ENCODE results near the gene CACNB2.

The CACNB2 gene

DNA sequence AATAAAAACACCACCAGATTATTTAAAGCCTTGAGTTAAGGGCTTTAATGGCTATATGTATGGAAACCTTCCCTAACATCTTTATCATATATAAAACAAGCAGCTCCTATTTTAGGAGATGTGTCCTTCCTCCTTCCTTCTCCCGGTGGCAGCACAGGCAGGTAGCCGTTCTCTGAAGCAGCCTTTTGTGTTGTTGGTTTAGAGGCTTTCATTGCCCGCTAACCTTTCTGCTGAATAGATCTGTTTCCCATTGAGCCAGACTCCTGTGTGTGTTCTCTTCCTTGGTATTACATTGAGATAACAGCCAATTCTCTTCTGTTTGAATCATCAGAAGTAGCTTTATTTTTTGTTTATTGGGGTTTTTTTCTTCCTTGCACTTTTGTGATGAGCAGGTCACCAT lies 131.3 kb downstream of the CACNB2 start:
- no peak overlapping the region for H2AK5ac ChIP-seq (ENCODE audit: low read length, severe bottlenecking)
- H2AFZ ChIP-seq (ENCODE audit: low read depth, low read length): no peak overlapping the region
- no peaks in the 10 kb centered on the region for H3K9me3 ChIP-seq (ENCODE audit: control insufficient read depth, low read length)
- H3K4ac ChIP-seq (ENCODE audit: low read depth in 1 of 2, low read length in 2 of 2): no peak overlapping the region
- no peak overlapping the region for H3K18ac ChIP-seq (ENCODE audit: low read depth in 1 of 2, low read length in 2 of 2)
- H4K91ac ChIP-seq (ENCODE audit: low read length): no peak overlapping the region
- H2BK5ac ChIP-seq (ENCODE audit: low read depth, low read length, poor library complexity, severe bottlenecking): no peak overlapping the region
- no peak for DNase-seq
- H3K23ac ChIP-seq (ENCODE audit: low read length in 2 of 2): no peak overlapping the region
- H3K27ac ChIP-seq (ENCODE audit: low read length, poor library complexity, severe bottlenecking): no peak overlapping the region
- no peak overlapping the region for H3K4me3 ChIP-seq (ENCODE audit: insufficient read depth in 1 of 2, low read depth in 1 of 2, low read length in 2 of 2)
- H3K27me3 ChIP-seq (ENCODE audit: control insufficient read depth in 1 of 2, insufficient read depth in 1 of 2, low read length in 2 of 2): no peaks in the 10 kb centered on the region
- WGBS: 80% methylated on average over 2 of the region's 3 CpGs
- no peaks in the 10 kb centered on the region for H3K79me1 ChIP-seq (replicated peaks; ENCODE audit: low read length, poor library complexity, severe bottlenecking)
- no peak overlapping the region for H2BK12ac ChIP-seq (ENCODE audit: low read length in 2 of 2)
- H2BK15ac ChIP-seq (ENCODE audit: low read depth, poor library complexity, severe bottlenecking): no peak overlapping the region
- no peaks in the 10 kb centered on the region for H3K4me1 ChIP-seq (ENCODE audit: control insufficient read depth, insufficient read depth, low read depth, low read length)
- H2BK120ac ChIP-seq (ENCODE audit: low read depth, low read length): no peak overlapping the region
- H3K9ac ChIP-seq (ENCODE audit: low read length): no peak overlapping the region
- H3K4me2 ChIP-seq (ENCODE audit: low read length, poor library complexity, severe bottlenecking): no peak overlapping the region
- H3K36me3 ChIP-seq (ENCODE audit: control insufficient read depth in 1 of 2, insufficient read depth in 2 of 2, low read depth in 1 of 2, low read length in 2 of 2): no peaks in the 10 kb centered on the region
- H3K14ac ChIP-seq (ENCODE audit: low read length in 2 of 2): no peak overlapping the region
- H4K8ac ChIP-seq (ENCODE audit: low read length): no peak overlapping the region

DNA sequence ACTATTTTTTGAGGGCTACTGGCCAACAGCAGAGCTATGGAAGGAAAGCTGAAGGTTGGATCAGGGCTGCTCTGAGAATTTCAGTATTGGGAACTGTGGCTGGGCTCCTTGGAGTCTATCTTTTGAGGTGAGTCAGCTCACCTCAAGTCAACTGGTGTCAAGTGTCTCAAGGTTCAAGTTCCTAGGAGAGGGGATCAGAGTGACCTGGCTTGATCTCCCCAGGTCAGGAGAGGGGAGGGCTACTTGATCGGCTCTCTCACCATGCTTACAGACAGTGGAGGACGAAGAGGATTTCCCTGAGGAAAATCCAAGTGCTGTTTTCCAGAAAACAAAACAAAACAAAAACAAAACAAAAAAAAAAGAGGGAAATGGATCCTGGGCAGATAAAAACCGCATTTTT lies 132.8 kb downstream of the CACNB2 start:
- H3K4me1 ChIP-seq (ENCODE audit: control insufficient read depth, insufficient read depth, low read depth, low read length): no peaks in the 10 kb centered on the region
- no peak overlapping the region for H3K27ac ChIP-seq (ENCODE audit: low read length, poor library complexity, severe bottlenecking)
- H3K27me3 ChIP-seq (ENCODE audit: control insufficient read depth in 1 of 2, insufficient read depth in 1 of 2, low read length in 2 of 2): no peaks in the 10 kb centered on the region
- no CpG with 5 or more reads among the region's 3 CpGs for WGBS
- no peak overlapping the region for H2BK15ac ChIP-seq (ENCODE audit: low read depth, poor library complexity, severe bottlenecking)
- H2BK12ac ChIP-seq (ENCODE audit: low read length in 2 of 2): no peak overlapping the region
- H3K4me2 ChIP-seq (ENCODE audit: low read length, poor library complexity, severe bottlenecking): no peak overlapping the region
- H2BK5ac ChIP-seq (ENCODE audit: low read depth, low read length, poor library complexity, severe bottlenecking): no peak overlapping the region
- H2AK5ac ChIP-seq (ENCODE audit: low read length, severe bottlenecking): no peak overlapping the region
- no peak overlapping the region for H3K4ac ChIP-seq (ENCODE audit: low read depth in 1 of 2, low read length in 2 of 2)
- no peaks in the 10 kb centered on the region for H3K79me1 ChIP-seq (replicated peaks; ENCODE audit: low read length, poor library complexity, severe bottlenecking)
- DNase-seq: no peak
- H4K91ac ChIP-seq (ENCODE audit: low read length): no peak overlapping the region
- H2BK120ac ChIP-seq (ENCODE audit: low read depth, low read length): no peak overlapping the region
- H3K4me3 ChIP-seq (ENCODE audit: insufficient read depth in 1 of 2, low read depth in 1 of 2, low read length in 2 of 2): no peak overlapping the region
- H3K9ac ChIP-seq (ENCODE audit: low read length): no peak overlapping the region
- no peak overlapping the region for H3K18ac ChIP-seq (ENCODE audit: low read depth in 1 of 2, low read length in 2 of 2)
- no peaks in the 10 kb centered on the region for H3K36me3 ChIP-seq (ENCODE audit: control insufficient read depth in 1 of 2, insufficient read depth in 2 of 2, low read depth in 1 of 2, low read length in 2 of 2)
- H3K14ac ChIP-seq (ENCODE audit: low read length in 2 of 2): no peak overlapping the region
- H2AFZ ChIP-seq (ENCODE audit: low read depth, low read length): no peak overlapping the region
- H3K23ac ChIP-seq (ENCODE audit: low read length in 2 of 2): no peak overlapping the region
- H3K9me3 ChIP-seq (ENCODE audit: control insufficient read depth, low read length): no peaks in the 10 kb centered on the region
- H4K8ac ChIP-seq (ENCODE audit: low read length): no peak overlapping the region

DNA sequence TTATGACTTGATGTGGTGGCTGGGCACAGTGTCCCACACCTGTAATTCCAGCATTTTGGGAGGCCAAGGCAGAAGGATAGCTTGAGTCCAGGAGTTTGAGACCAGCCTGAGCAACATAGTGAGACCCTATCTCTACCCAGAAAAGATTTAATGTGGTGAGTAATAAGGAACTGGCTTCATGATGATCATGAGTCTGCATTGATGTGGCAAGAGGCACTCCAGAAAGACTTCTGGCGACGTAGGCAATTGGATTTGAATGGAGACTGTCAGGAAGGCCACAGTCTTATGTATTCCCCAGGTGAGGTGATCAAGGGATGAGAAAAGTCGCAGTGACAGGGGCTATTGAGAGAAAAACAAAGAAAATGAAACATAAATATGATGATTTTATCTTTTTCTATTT lies 138.0 kb downstream of the CACNB2 start:
- no peak overlapping the region for H2AFZ ChIP-seq (ENCODE audit: low read depth, low read length)
- no peaks in the 10 kb centered on the region for H3K27me3 ChIP-seq (ENCODE audit: control insufficient read depth in 1 of 2, insufficient read depth in 1 of 2, low read length in 2 of 2)
- H2BK120ac ChIP-seq (ENCODE audit: low read depth, low read length): no peak overlapping the region
- H2BK15ac ChIP-seq (ENCODE audit: low read depth, poor library complexity, severe bottlenecking): no peak overlapping the region
- no peak overlapping the region for H3K4me2 ChIP-seq (ENCODE audit: low read length, poor library complexity, severe bottlenecking)
- no peak overlapping the region for H2AK5ac ChIP-seq (ENCODE audit: low read length, severe bottlenecking)
- no peak overlapping the region for H3K23ac ChIP-seq (ENCODE audit: low read length in 2 of 2)
- H3K18ac ChIP-seq (ENCODE audit: low read depth in 1 of 2, low read length in 2 of 2): no peak overlapping the region
- no peaks in the 10 kb centered on the region for H3K9me3 ChIP-seq (ENCODE audit: control insufficient read depth, low read length)
- H3K14ac ChIP-seq (ENCODE audit: low read length in 2 of 2): no peak overlapping the region
- no peak overlapping the region for H3K9ac ChIP-seq (ENCODE audit: low read length)
- H2BK5ac ChIP-seq (ENCODE audit: low read depth, low read length, poor library complexity, severe bottlenecking): no peak overlapping the region
- no peak overlapping the region for H3K27ac ChIP-seq (ENCODE audit: low read length, poor library complexity, severe bottlenecking)
- no peaks in the 10 kb centered on the region for H3K36me3 ChIP-seq (ENCODE audit: control insufficient read depth in 1 of 2, insufficient read depth in 2 of 2, low read depth in 1 of 2, low read length in 2 of 2)
- H3K4me3 ChIP-seq (ENCODE audit: insufficient read depth in 1 of 2, low read depth in 1 of 2, low read length in 2 of 2): no peak overlapping the region
- no peak overlapping the region for H4K91ac ChIP-seq (ENCODE audit: low read length)
- H3K4ac ChIP-seq (ENCODE audit: low read depth in 1 of 2, low read length in 2 of 2): no peak overlapping the region
- WGBS: 96% methylated on average over 2 of the region's 3 CpGs
- H3K79me1 ChIP-seq (replicated peaks; ENCODE audit: low read length, poor library complexity, severe bottlenecking): no peaks in the 10 kb centered on the region
- no peak overlapping the region for H2BK12ac ChIP-seq (ENCODE audit: low read length in 2 of 2)
- H3K4me1 ChIP-seq (ENCODE audit: control insufficient read depth, insufficient read depth, low read depth, low read length): no peaks in the 10 kb centered on the region
- DNase-seq: no peak
- no peak overlapping the region for H4K8ac ChIP-seq (ENCODE audit: low read length)

DNA sequence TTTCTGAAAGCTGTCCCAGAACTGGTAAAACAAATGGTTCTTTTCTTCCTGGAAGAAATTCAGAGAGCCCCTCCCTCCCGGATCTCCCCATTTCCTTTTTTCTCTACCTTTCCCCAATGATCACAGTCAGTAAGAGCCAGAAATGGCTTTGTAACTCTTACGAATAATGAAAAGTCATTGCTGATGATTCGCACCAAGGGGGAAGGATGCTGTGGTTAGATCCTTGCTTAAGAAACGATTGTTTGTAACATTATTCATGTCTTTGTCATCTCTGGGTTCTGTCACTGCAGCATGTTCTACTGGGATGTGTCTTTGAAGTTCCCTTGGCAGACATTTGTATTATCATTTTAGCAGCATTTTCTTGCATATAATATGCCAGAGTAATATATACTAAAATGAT lies 138.9 kb downstream of the CACNB2 start:
- H3K4me2 ChIP-seq (ENCODE audit: low read length, poor library complexity, severe bottlenecking): no peak overlapping the region
- H2BK15ac ChIP-seq (ENCODE audit: low read depth, poor library complexity, severe bottlenecking): no peak overlapping the region
- no peak overlapping the region for H2BK120ac ChIP-seq (ENCODE audit: low read depth, low read length)
- H3K9me3 ChIP-seq (ENCODE audit: control insufficient read depth, low read length): no peaks in the 10 kb centered on the region
- no peak overlapping the region for H4K8ac ChIP-seq (ENCODE audit: low read length)
- no peak overlapping the region for H3K23ac ChIP-seq (ENCODE audit: low read length in 2 of 2)
- no peak for DNase-seq
- peak overlapping the region; percentile 47 for H3K9ac ChIP-seq (ENCODE audit: low read length)
- no peak overlapping the region for H3K27ac ChIP-seq (ENCODE audit: low read length, poor library complexity, severe bottlenecking)
- 51% methylated on average over 4 of the region's 4 CpGs for WGBS
- H4K91ac ChIP-seq (ENCODE audit: low read length): no peak overlapping the region
- H2BK5ac ChIP-seq (ENCODE audit: low read depth, low read length, poor library complexity, severe bottlenecking): no peak overlapping the region
- no peak overlapping the region for H2BK12ac ChIP-seq (ENCODE audit: low read length in 2 of 2)
- H3K4ac ChIP-seq (ENCODE audit: low read depth in 1 of 2, low read length in 2 of 2): no peak overlapping the region
- H3K14ac ChIP-seq (ENCODE audit: low read length in 2 of 2): no peak overlapping the region
- H3K4me3 ChIP-seq (ENCODE audit: insufficient read depth in 1 of 2, low read depth in 1 of 2, low read length in 2 of 2): no peak overlapping the region
- H3K18ac ChIP-seq (ENCODE audit: low read depth in 1 of 2, low read length in 2 of 2): no peak overlapping the region
- no peaks in the 10 kb centered on the region for H3K4me1 ChIP-seq (ENCODE audit: control insufficient read depth, insufficient read depth, low read depth, low read length)
- H2AK5ac ChIP-seq (ENCODE audit: low read length, severe bottlenecking): no peak overlapping the region
- H3K36me3 ChIP-seq (ENCODE audit: control insufficient read depth in 1 of 2, insufficient read depth in 2 of 2, low read depth in 1 of 2, low read length in 2 of 2): no peaks in the 10 kb centered on the region
- no peak overlapping the region for H2AFZ ChIP-seq (ENCODE audit: low read depth, low read length)
- H3K27me3 ChIP-seq (ENCODE audit: control insufficient read depth in 1 of 2, insufficient read depth in 1 of 2, low read length in 2 of 2): no peaks in the 10 kb centered on the region
- no peaks in the 10 kb centered on the region for H3K79me1 ChIP-seq (replicated peaks; ENCODE audit: low read length, poor library complexity, severe bottlenecking)

Data from mesenchymal stem cell (in vitro differentiated cells and primary cell).